Epithelial cell of esophagus (primary cell): ENCODE results near the gene LTF.
"Not testable (repeated sequence)": the region's sequence is repeated elsewhere in the genome, so short reads cannot be mapped to it uniquely, and the experiment has no call there.

Source experiments
- DNase-seq: peaks from one replicate; pipeline ENCODE4 v3.0.0; 2010; ENCODE audit warnings: low read depth
- H3K4me3 ChIP-seq: 2 replicates; pipeline ENCODE4 v1.5.1; 2011; ENCODE audit warnings: mild to moderate bottlenecking, low read length, control low read depth
- TF ChIP-seq, protein P1 (sequence below): IDR thresholded peaks from 2 replicates; pipeline ENCODE4 v1.5.1; 2011; ENCODE audit warnings: low read depth, mild to moderate bottlenecking, low read length, control low read depth, inconsistent platforms; ENCODE audit not compliant: insufficient read depth; ENCODE audit errors: missing control alignments

Gene LTF

DNA sequence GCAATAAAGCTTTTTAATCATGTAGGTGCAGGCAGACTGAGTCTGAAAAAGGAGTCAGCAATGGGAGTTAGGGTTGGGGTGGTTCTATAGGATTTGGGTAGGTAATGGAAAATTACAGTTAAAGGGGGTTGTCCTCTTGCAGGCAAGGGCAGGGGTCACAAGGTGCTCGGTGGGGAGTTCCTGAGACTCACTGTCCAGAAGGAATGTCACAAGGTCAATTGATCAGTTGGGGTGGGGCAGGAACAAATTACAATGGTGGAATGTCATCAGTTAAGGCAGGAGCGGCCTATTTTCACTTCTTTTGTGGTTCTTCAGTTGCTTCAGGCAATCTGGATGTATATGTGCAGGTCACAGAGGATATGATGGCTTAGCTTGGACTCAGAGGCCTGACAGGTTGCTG, 71.7 kb downstream of the LTF start:
- TF ChIP-seq, protein P1, sequence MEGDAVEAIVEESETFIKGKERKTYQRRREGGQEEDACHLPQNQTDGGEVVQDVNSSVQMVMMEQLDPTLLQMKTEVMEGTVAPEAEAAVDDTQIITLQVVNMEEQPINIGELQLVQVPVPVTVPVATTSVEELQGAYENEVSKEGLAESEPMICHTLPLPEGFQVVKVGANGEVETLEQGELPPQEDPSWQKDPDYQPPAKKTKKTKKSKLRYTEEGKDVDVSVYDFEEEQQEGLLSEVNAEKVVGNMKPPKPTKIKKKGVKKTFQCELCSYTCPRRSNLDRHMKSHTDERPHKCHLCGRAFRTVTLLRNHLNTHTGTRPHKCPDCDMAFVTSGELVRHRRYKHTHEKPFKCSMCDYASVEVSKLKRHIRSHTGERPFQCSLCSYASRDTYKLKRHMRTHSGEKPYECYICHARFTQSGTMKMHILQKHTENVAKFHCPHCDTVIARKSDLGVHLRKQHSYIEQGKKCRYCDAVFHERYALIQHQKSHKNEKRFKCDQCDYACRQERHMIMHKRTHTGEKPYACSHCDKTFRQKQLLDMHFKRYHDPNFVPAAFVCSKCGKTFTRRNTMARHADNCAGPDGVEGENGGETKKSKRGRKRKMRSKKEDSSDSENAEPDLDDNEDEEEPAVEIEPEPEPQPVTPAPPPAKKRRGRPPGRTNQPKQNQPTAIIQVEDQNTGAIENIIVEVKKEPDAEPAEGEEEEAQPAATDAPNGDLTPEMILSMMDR: no peak
- DNase-seq: no peak
- no peak overlapping the region for H3K4me3 ChIP-seq

DNA sequence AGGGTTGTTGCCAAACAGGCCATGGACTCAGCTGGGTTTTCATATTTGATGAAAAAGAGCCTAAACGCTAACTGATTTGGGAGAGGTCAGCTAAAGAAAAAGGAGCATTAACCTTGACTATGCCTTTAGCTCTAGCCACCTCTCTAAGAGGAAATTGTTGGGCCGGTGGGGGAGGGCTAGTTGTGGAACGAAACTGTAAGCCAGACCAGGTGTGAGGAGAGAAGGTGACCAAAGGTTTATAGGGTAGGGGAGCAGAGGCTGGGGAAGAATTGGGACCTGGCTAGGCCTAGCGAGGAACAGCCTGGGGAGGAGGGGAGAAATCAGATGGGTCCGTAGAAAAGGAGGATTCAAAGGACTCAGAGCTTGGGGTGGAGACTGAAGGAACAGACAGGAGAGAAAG, 73.2 kb downstream of the LTF start:
- not testable (repeated sequence) for H3K4me3 ChIP-seq, DNase-seq

DNA sequence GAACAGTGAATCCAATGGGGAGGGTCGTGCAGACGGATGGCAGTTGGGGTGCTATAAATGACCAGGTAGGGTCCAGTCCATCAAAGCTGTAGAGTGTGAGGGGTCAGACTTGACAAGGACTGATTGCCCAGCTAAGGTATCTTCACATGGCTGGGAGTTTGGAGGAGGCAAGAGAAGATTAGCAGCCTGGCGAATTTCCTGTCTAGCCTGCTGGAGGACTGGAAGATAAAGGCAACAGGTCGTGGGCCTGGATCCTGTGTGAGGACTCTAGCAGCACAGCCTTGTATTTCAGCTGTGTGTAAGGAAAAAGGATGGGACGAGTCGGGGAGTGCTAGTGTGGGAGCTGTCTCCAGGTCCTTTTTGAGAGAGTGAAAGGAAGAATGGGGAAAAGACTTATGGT, 75.4 kb downstream of the LTF start:
- TF ChIP-seq, protein P1: no peak
- no peak overlapping the region for H3K4me3 ChIP-seq
- DNase-seq: no peak

DNA sequence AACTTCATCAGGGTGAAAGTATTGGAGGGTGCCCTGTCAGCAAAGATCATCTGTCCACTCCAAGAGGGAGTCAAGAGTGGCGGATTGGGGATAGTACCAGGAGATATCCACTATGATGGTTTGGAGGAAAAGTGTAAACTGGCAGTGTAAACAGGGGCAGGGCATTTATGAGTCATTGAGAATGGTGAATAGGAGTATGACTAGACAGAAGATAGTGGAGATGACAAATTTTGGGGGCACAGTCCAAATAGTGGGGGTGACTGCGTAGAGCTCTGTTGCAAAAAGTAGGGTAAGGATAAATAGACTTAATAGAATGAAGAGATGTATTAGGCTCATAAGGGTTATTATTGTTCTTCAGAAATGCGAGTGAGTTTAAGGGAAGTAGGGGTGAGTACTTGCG, 75.9 kb downstream of the LTF start:
- DNase-seq, H3K4me3 ChIP-seq: not testable (repeated sequence)

DNA sequence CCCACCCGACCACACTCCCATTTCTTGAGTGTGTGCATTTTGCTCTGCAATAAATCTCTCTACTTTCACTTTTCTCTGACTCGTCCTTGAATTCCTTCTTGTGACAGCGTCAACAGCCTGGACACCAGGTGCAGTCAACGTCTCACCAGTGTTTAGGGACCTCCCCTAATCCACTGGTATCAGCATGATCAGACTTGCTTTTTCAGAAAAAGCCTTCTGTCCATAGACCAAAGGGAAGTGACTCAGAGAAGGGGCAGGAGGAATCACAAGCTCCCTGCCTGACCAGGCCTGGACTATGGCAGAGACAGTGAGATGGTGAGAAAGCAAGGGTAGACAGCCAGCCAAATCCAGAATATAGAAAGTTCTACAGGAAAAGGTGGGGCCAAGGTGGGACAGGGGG, 78.5 kb downstream of the LTF start:
- TF ChIP-seq, protein P1: no peak
- H3K4me3 ChIP-seq: no peak overlapping the region
- DNase-seq: peak; percentile 98
